HG03460 (cell line): Measurements from ENCODE around the gene MAP4K2.
"Not testable (repeated sequence)": the region's sequence is repeated elsewhere in the genome, so short reads cannot be mapped to it uniquely, and the experiment has no call there.

Experiments used
- ATAC-seq: cut with Tn5 transposase; IDR thresholded peaks from one replicate; pipeline ENCODE4 v1.9.1; 2021; ENCODE audit not compliant: unreplicated experiment

The MAP4K2 gene

GRCh38 chr11:64803158-64803845, at the start of gene MAP4K2:
Gene MAP4K2 (minus strand): TSS chr11:64803214. CDS start chr11:64803149, 65 bp downstream.
- no peak for ATAC-seq

- no peak for ATAC-seq
Measured at GRCh38 chr11:64851831-64852351, 48.9 kb upstream of the MAP4K2 start.

- ATAC-seq, result peak; percentile 53
Measured at GRCh38 chr11:64850979-64851567, 48.1 kb upstream of the MAP4K2 start.

GRCh38 chr11:64849598-64850356, 46.8 kb upstream of the MAP4K2 start:
- no peak for ATAC-seq

- ATAC-seq, result no peak
Measured at GRCh38 chr11:64848826-64849597, 46.0 kb upstream of the MAP4K2 start.

- ATAC-seq, result no peak
Measured at GRCh38 chr11:64848214-64848825, 45.3 kb upstream of the MAP4K2 start.

GRCh38 chr11:64846998-64847666, 44.1 kb upstream of the MAP4K2 start:
- ATAC-seq, result no peak

GRCh38 chr11:64845776-64846129, 42.7 kb upstream of the MAP4K2 start:
- not testable (repeated sequence) for ATAC-seq

GRCh38 chr11:64845129-64845775, 42.2 kb upstream of the MAP4K2 start:
- no peak for ATAC-seq

- no peak for ATAC-seq
Measured at GRCh38 chr11:64844330-64845128, 41.5 kb upstream of the MAP4K2 start, which contains the start of gene CDC42BPG. Gene CDC42BPG (minus strand): TSS chr11:64844653. CDS start chr11:64844569, 84 bp downstream.

- no peak for ATAC-seq
Measured at GRCh38 chr11:64843686-64844329, 40.8 kb upstream of the MAP4K2 start.

GRCh38 chr11:64842851-64843685, 40.1 kb upstream of the MAP4K2 start:
- no peak for ATAC-seq

- no peak for ATAC-seq
Measured at GRCh38 chr11:64842366-64842759, 39.3 kb upstream of the MAP4K2 start.

GRCh38 chr11:64841592-64842365, 38.8 kb upstream of the MAP4K2 start:
- ATAC-seq, result no peak

GRCh38 chr11:64839887-64840782, 37.1 kb upstream of the MAP4K2 start:
- no peak for ATAC-seq

GRCh38 chr11:64839335-64839734, 36.3 kb upstream of the MAP4K2 start:
- no peak for ATAC-seq
